Measurements from ENCODE around the gene ATAT1. TPM values are rescaled to one million over a fixed set of nuclear protein-coding genes. Genes with fewer than 3 reads are reported as not detected.

The ATAT1 gene
- total and polyA plus RNA-seq, 9 of the 15 experiments (the other 6 are each of a cell fraction or from before 2014, with no cell fraction given): 0.65 to 5.8 (median 1.6) TPM

DNA sequence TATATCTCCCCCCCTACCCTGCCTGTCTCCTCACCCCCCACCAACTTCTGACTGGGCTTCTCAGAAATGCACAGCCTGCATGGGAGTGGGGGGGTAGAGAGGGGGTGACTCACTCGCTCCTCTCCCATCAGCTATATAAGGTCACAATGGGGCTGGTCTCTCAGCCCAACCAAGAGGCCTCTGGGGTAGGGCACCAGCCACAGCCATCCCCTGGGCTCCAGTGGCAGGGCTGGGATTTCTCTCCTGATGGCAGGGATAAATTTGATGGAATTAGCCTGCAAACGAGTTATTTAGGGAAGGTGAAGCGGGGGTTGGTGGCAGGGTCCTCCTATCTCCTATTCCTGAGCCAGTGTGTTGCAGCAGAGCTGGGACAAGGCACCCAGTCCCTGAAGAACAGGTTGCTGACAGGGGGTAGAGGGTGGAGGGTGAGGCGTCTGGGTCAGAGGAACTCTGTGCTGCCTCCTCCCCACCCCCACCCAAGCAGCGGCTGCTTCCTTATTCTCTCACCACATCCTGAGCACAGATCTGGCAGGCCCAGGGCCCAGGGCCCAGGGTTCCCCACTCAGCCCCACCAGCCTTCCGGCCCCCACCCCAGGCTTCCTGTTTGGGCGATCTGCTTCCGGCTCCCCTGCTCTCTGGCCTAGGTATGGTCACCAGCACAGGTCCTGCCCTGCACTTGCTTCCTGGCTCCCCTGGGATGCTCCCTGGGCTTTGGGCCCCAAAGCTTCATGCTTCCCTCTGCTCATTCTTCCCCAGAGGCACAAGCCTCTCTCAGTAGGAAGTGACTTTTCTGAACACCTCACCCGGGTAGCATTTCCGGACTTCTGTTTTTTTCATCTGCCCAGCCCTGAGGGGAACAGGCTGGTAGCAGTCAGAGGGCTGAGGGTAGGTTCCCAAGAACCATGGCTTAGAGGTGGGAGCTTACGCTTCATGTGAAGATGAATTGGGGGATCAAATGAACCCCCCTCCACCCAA, 55.8 kb downstream of the ATAT1 start (continued):
- TF ChIP-seq, protein P1, sequence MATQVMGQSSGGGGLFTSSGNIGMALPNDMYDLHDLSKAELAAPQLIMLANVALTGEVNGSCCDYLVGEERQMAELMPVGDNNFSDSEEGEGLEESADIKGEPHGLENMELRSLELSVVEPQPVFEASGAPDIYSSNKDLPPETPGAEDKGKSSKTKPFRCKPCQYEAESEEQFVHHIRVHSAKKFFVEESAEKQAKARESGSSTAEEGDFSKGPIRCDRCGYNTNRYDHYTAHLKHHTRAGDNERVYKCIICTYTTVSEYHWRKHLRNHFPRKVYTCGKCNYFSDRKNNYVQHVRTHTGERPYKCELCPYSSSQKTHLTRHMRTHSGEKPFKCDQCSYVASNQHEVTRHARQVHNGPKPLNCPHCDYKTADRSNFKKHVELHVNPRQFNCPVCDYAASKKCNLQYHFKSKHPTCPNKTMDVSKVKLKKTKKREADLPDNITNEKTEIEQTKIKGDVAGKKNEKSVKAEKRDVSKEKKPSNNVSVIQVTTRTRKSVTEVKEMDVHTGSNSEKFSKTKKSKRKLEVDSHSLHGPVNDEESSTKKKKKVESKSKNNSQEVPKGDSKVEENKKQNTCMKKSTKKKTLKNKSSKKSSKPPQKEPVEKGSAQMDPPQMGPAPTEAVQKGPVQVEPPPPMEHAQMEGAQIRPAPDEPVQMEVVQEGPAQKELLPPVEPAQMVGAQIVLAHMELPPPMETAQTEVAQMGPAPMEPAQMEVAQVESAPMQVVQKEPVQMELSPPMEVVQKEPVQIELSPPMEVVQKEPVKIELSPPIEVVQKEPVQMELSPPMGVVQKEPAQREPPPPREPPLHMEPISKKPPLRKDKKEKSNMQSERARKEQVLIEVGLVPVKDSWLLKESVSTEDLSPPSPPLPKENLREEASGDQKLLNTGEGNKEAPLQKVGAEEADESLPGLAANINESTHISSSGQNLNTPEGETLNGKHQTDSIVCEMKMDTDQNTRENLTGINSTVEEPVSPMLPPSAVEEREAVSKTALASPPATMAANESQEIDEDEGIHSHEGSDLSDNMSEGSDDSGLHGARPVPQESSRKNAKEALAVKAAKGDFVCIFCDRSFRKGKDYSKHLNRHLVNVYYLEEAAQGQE (IDR thresholded peaks at IDR 0.05; ENCODE audit: borderline replicate concordance): 0 out of 2 replicates have a peak, but pooled peaks have one; percentile 23
- TF ChIP-seq, protein P1 (CRISPR knock-in tag; IDR thresholded peaks at IDR 0.05; ENCODE audit: low read depth): no peak
- TF ChIP-seq SMARCA4 (IDR thresholded peaks at IDR 0.05) (peak; percentile 86), SMARCE1 (IDR thresholded peaks at IDR 0.05) (peak; percentile 84), ZNF384 (IDR thresholded peaks at IDR 0.05; ENCODE audit: low read depth, low read length) (0 out of 2 replicates have a peak, but pooled peaks have one; percentile 31), MYC (IDR thresholded peaks at IDR 0.05; ENCODE audit: low read depth, low read length) (no peak; the same call in 1 of the 2 replicates), MYC (CRISPR knock-in tag; IDR thresholded peaks at IDR 0.05; ENCODE audit: borderline replicate concordance, low read depth) (no peak), MCM7 (IDR thresholded peaks at IDR 0.05) (no peak), DPF2 (IDR thresholded peaks at IDR 0.05) (peak; percentile 92), SMAD4 (CRISPR knock-in tag; conservative IDR thresholded peaks at IDR 0.05) (peak; percentile 65; the same call in 1 of the 2 replicates), BRD4 (IDR thresholded peaks at IDR 0.05) (peak; percentile 89), GABPB1 (CRISPR knock-in tag; IDR thresholded peaks at IDR 0.05) (peak; percentile 84)
- TF ChIP-seq, protein P2, sequence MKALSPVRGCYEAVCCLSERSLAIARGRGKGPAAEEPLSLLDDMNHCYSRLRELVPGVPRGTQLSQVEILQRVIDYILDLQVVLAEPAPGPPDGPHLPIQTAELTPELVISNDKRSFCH (CRISPR knock-in tag; IDR thresholded peaks at IDR 0.05): no peak
- TF ChIP-seq, protein P2 (tag; IDR thresholded peaks at IDR 0.05): peak; percentile 78; the same call in 1 of the 2 replicates
- TF ChIP-seq, protein P3, sequence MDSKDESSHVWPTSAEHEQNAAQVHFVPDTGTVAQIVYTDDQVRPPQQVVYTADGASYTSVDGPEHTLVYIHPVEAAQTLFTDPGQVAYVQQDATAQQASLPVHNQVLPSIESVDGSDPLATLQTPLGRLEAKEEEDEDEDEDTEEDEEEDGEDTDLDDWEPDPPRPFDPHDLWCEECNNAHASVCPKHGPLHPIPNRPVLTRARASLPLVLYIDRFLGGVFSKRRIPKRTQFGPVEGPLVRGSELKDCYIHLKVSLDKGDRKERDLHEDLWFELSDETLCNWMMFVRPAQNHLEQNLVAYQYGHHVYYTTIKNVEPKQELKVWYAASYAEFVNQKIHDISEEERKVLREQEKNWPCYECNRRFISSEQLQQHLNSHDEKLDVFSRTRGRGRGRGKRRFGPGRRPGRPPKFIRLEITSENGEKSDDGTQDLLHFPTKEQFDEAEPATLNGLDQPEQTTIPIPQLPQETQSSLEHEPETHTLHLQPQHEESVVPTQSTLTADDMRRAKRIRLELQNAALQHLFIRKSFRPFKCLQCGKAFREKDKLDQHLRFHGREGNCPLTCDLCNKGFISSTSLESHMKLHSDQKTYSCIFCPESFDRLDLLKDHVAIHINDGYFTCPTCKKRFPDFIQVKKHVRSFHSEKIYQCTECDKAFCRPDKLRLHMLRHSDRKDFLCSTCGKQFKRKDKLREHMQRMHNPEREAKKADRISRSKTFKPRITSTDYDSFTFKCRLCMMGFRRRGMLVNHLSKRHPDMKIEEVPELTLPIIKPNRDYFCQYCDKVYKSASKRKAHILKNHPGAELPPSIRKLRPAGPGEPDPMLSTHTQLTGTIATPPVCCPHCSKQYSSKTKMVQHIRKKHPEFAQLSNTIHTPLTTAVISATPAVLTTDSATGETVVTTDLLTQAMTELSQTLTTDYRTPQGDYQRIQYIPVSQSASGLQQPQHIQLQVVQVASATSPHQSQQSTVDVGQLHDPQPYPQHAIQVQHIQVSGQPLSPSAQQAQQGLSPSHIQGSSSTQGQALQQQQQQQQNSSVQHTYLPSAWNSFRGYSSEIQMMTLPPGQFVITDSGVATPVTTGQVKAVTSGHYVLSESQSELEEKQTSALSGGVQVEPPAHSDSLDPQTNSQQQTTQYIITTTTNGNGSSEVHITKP (IDR thresholded peaks at IDR 0.05; ENCODE audit: partially characterized antibody): peak; percentile 78

Measured in K562 (cell line).